IPS-11a (cell line): Measurements from ENCODE around the gene CA12.

Source experiments
- H3K4me3 ChIP-seq: one replicate; pipeline ENCODE4 v1.5.1; 2013; ENCODE audit warnings: low read depth, low read length, control low read depth

The CA12 gene

GRCh38 chr15:63312286-63312685 lies 69.4 kb downstream of the CA12 start:
- no peak overlapping the region for H3K4me3 ChIP-seq

GRCh38 chr15:63310646-63311045 lies 71.0 kb downstream of the CA12 start:
- H3K4me3 ChIP-seq = no peak overlapping the region

- H3K4me3 ChIP-seq = no peak overlapping the region
Observed at GRCh38 chr15:63308947-63309346, 72.7 kb downstream of the CA12 start.

GRCh38 chr15:63308491-63308890 lies 73.2 kb downstream of the CA12 start:
- H3K4me3 ChIP-seq = no peak overlapping the region

GRCh38 chr15:63306492-63307073 lies 75.1 kb downstream of the CA12 start:
- H3K4me3 ChIP-seq = no peak overlapping the region

- H3K4me3 ChIP-seq = no peak overlapping the region
Observed at GRCh38 chr15:63305260-63305659, 76.4 kb downstream of the CA12 start.

GRCh38 chr15:63301088-63301487 lies 80.6 kb downstream of the CA12 start:
- no peak overlapping the region for H3K4me3 ChIP-seq

- no peak overlapping the region for H3K4me3 ChIP-seq
Observed at GRCh38 chr15:63299943-63300575, 81.6 kb downstream of the CA12 start.

GRCh38 chr15:63296195-63296594 lies 85.5 kb downstream of the CA12 start:
- no peak overlapping the region for H3K4me3 ChIP-seq

GRCh38 chr15:63295341-63295740 lies 86.3 kb downstream of the CA12 start:
- no peak overlapping the region for H3K4me3 ChIP-seq

GRCh38 chr15:63294359-63294758 lies 87.3 kb downstream of the CA12 start:
- H3K4me3 ChIP-seq = no peak overlapping the region

- H3K4me3 ChIP-seq = no peak overlapping the region
Observed at GRCh38 chr15:63292771-63293170, 88.9 kb downstream of the CA12 start.

- no peak overlapping the region for H3K4me3 ChIP-seq
Observed at GRCh38 chr15:63292241-63292640, 89.4 kb downstream of the CA12 start.

GRCh38 chr15:63291507-63291906 lies 90.1 kb downstream of the CA12 start:
- no peak overlapping the region for H3K4me3 ChIP-seq

- H3K4me3 ChIP-seq = no peak overlapping the region
Observed at GRCh38 chr15:63288778-63289378, 92.8 kb downstream of the CA12 start.

- no peak overlapping the region for H3K4me3 ChIP-seq
Observed at GRCh38 chr15:63288342-63288741, 93.3 kb downstream of the CA12 start.

- no peak overlapping the region for H3K4me3 ChIP-seq
Observed at GRCh38 chr15:63287109-63287508, 94.5 kb downstream of the CA12 start.

GRCh38 chr15:63284335-63284734 lies 97.3 kb downstream of the CA12 start:
- no peak overlapping the region for H3K4me3 ChIP-seq

- no peak overlapping the region for H3K4me3 ChIP-seq
Observed at GRCh38 chr15:63283126-63283525, 98.5 kb downstream of the CA12 start.

- peak overlapping the region; percentile 64 for H3K4me3 ChIP-seq
Observed at GRCh38 chr15:63277893-63278456, 103.7 kb downstream of the CA12 start.

- peak within 1 kb of the TSS; percentile 64 for H3K4me3 ChIP-seq
Observed at GRCh38 chr15:63277038-63277892, 104.4 kb downstream of the CA12 start, which contains the start of gene APH1B. APH1B (plus strand) TSS chr15:63277605; CDS start chr15:63277624, 19 bp downstream.
